NB4 (cell line): ENCODE measurements around the gene AUTS2.

Experiments
- DNase-seq: peaks from one replicate; pipeline ENCODE4 v3.0.0; 2010; ENCODE audit warnings: low read depth
- H3K4me3 ChIP-seq: one replicate; pipeline ENCODE4 v1.5.1; 2011; ENCODE audit warnings: mild to moderate bottlenecking, low read depth, low read length, moderate library complexity
- CTCF ChIP-seq: IDR thresholded peaks from one replicate; pipeline ENCODE4 v1.5.1; 2012; ENCODE audit warnings: low read depth, low read length
- MYC ChIP-seq: IDR thresholded peaks from 2 replicates; pipeline ENCODE4 v1.6.1; 2011; ENCODE audit warnings: low read depth, low read length
- POLR2A ChIP-seq: IDR thresholded peaks from 2 replicates; pipeline ENCODE4 v1.6.1; 2011; ENCODE audit warnings: mild to moderate bottlenecking; ENCODE audit not compliant: insufficient read length; ENCODE audit errors: extremely low read depth
- TF ChIP-seq, protein P1 (sequence below): IDR thresholded peaks from 2 replicates; pipeline ENCODE4 v1.6.1; 2011; ENCODE audit warnings: low read depth, low read length

Gene AUTS2

DNA sequence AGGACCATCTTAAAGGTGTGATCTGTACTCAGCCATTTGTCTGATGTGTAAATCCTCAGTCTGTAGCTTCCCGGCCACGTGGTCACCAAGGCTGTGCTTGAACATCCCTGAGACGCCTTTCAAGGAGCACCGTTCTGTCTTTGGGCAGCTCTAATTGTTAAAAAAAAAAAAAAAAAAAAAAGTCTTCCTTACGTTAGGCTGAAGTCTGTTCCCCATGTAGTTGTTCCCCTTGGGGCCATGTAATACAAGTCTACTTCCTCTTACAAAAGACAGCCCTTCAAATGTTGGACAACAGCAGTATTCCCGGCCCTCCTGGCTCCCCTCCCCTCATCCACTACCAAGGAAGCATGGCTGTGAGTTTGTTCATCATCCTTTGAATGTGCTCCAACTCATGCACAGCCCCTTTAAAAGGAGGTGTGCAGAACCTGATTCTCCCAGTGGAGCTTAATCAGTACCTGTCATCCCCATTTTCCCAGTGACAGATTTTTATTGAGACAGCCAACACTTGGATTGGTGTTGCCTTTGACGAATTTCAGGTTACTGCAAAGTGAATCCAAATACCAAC lies 1141.5 kb downstream of the AUTS2 start:
- no peak for TF ChIP-seq CTCF
- TF ChIP-seq POLR2A, result no peak
- TF ChIP-seq MYC, result no peak
- TF ChIP-seq, protein P1, sequence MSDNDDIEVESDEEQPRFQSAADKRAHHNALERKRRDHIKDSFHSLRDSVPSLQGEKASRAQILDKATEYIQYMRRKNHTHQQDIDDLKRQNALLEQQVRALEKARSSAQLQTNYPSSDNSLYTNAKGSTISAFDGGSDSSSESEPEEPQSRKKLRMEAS, result peak; percentile 32; the same call in 1 of the 2 replicates
- peak; percentile 73 for DNase-seq
- no peak overlapping the region for H3K4me3 ChIP-seq

DNA sequence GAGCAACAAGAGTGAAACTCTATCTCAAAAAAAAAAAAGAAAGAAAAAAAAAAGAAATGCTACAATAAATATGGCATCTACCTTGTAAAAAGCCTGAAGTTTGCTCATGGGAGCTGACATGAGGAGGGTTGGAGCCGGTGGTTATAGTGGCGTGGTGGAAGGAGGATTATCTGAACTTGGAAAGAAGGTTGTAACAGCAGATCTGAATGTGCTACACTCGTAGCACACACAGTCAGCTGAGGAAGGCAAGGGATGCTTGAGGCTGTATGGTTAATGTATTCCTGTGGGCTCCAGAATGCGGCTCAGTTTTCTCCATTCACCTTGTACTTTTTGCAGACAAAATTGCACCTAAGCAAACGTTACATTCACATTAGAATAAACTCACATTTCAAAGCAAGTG lies 1143.4 kb downstream of the AUTS2 start:
- no peak overlapping the region for H3K4me3 ChIP-seq
- TF ChIP-seq, protein P1, result no peak
- TF ChIP-seq CTCF, result no peak
- no peak for TF ChIP-seq POLR2A
- no peak for TF ChIP-seq MYC
- DNase-seq, result no peak

GRCh38 chr7:70743531-70744325 lies 1145.5 kb downstream of the AUTS2 start:
- DNase-seq, result no peak
- TF ChIP-seq, protein P1, result no peak
- TF ChIP-seq MYC (no peak), CTCF (no peak), POLR2A (no peak)
- no peak overlapping the region for H3K4me3 ChIP-seq

GRCh38 chr7:70744492-70744891 lies 1146.2 kb downstream of the AUTS2 start:
- TF ChIP-seq CTCF (no peak), POLR2A (no peak), MYC (no peak)
- TF ChIP-seq, protein P1, result no peak
- no peak overlapping the region for H3K4me3 ChIP-seq
- no peak for DNase-seq

DNA sequence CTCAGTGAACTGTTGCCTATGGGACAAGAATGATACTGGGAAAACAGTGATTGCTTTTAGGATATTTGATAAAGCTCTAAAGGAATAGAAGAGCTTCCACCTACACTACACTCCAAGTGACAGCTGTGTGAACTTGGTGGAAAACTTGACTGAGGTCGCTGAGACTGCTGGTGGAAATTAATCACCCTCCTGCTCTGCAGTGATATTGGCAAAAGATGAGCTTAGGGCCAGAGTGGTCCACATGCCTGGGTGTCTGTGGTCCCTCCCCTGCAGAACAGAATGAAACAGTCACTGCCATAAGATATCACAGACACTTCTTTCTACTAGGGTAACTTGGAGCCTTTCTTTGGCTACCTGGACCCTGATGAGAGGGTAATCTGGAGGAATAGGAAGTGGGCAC lies 1151.6 kb downstream of the AUTS2 start:
- no peak overlapping the region for H3K4me3 ChIP-seq
- DNase-seq, result no peak
- no peak for TF ChIP-seq CTCF
- TF ChIP-seq POLR2A, result no peak
- TF ChIP-seq MYC, result no peak
- TF ChIP-seq, protein P1, result no peak
